ENCODE data around the gene CLOCK. TPM values are rescaled to one million over a fixed set of nuclear protein-coding genes. Genes with fewer than 3 reads are reported as not detected.

The CLOCK gene, protein sequence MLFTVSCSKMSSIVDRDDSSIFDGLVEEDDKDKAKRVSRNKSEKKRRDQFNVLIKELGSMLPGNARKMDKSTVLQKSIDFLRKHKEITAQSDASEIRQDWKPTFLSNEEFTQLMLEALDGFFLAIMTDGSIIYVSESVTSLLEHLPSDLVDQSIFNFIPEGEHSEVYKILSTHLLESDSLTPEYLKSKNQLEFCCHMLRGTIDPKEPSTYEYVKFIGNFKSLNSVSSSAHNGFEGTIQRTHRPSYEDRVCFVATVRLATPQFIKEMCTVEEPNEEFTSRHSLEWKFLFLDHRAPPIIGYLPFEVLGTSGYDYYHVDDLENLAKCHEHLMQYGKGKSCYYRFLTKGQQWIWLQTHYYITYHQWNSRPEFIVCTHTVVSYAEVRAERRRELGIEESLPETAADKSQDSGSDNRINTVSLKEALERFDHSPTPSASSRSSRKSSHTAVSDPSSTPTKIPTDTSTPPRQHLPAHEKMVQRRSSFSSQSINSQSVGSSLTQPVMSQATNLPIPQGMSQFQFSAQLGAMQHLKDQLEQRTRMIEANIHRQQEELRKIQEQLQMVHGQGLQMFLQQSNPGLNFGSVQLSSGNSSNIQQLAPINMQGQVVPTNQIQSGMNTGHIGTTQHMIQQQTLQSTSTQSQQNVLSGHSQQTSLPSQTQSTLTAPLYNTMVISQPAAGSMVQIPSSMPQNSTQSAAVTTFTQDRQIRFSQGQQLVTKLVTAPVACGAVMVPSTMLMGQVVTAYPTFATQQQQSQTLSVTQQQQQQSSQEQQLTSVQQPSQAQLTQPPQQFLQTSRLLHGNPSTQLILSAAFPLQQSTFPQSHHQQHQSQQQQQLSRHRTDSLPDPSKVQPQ
- 28.4 and 39.6 TPM in 2 replicates for total RNA-seq

DNA sequence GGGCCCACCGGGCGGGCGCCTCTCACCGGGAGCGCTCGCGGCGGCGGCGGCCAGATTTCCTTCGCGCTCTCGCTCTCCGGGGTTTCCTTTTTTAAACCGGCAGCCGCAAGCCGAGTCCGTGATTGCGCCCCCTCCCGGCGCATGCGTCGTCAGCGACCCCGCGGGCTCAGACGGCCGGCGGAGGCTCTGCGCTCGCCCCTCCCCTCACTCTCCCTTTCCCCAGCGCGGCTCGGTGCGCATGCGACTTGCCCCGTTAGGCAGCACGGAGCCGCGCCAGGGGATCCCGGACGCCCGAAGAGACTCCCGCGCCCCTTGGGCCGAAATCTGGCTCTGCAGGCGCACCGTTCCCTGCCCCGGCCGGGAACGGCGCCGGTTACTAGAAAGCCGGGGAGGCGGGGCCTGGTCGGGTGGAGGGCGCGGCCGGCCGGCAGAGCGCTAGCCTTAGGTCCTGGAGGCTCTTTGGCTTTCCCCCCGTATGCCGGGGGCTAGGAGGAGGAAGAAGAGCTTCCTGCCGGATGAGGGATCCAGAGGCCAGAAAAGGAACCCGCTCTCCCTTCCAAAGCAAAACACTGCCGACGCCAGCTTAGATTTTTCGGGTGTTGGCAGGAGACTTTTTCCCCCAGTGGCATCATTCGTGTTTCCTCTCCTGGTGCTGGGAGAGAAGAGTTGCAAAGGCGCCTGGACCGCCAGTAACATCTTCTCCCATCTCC is at the start of gene CLOCK:
CLOCK (minus strand) TSS at position 154 of the 710 bp plus-strand sequence. CDS start 64,124 bp downstream, outside the sequence.

DNA sequence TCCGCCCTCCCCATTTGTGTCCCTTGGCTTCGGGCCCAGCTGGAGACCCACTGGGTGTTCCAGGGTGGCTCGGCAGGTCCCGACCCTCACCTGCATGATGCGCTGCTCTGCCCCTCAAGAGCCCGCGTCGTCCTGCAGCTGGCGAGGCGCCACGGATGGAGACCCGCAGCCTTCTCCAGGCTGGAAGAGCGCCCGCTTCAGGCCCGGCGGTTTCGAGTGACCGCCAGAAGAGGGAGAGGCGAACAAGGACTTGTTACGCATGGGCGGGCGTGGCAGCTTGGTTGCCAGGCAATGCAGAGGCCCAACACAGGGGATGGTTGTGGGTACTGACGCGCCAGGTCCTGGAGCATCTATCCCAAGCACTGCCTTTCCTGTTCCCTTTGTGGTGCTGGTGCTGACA is 45.3 kb upstream of the CLOCK start, which contains the start of gene PDCL2:
PDCL2 (minus strand) TSS at position 232 of the 400 bp plus-strand sequence; CDS start at position 96, 136 bp downstream.

DNA sequence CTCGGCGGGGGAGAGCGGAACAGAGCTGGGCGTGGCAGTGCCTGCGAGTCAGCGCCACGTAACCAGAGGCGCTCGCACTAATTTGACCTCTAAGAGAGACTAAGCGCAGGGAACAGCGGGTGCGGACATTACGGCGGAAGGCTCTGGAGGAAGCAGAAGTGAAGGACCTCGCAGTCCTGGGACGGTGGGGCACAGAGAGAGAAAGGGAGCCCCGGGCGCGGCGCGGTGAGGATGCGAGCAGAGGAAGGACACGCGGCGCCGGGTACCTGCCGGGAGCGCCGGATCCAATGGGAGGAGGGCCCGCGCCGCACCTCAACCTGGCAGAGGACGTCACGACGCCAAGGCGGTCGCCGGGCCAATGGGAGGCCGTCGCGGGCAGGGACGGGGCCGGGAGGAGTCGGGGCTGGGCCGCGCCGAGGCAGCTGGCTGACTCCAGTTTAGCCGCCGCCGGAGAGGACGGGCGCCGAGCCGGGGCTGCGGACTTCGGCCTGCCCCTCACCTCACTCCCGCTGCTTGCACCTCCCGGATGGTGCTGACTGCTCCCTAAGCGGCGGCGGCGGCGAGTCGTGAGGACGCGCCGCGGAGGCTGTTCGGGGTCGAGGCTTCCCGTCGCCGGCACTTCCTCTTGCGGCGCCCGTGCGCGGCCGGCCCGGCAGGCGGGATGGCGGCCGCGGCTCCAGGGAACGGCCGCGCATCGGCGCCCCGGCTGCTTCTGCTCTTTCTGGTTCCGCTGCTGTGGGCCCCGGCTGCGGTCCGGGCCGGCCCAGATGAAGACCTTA is 151.0 kb downstream of the CLOCK start, which contains the start of gene TMEM165:
TMEM165 (plus strand) TSS at position 429 of the 779 bp plus-strand sequence; CDS start at position 662, 233 bp downstream.

Small RNA genes lying within 50 kb of the gene (small RNA-seq; reads per million reads assigned to genes)
- not detected for gene RF00019

Other genes with a start within 250 kb of the CLOCK start
- gene SRD5A3, start 200.7 kb downstream of the CLOCK start, total RNA-seq: 12.1 and 15.4 TPM in 2 replicates
- 148 and 154 TPM in 2 replicates for gene TMEM165, start 151.0 kb downstream of the CLOCK start, total RNA-seq
- gene PDCL2, start 45.3 kb upstream of the CLOCK start, total RNA-seq: not detected in 2 replicates
- not detected in 2 replicates for gene NMU, start 89.4 kb upstream of the CLOCK start, total RNA-seq

Data from vein endothelial cell (primary cell).